Panc1 (cell line): ENCODE data around the gene FANCC. TPM values are rescaled to one million over a fixed set of nuclear protein-coding genes. Genes with fewer than 3 reads are reported as not detected.

ENCODE experiments used
- ATAC-seq: fragments of 200-7000 bp; cut with Tn5 transposase; 2 replicates; pipeline ENCODE4 v1.9.1; 2020; ENCODE audit warnings: mild to moderate bottlenecking, moderate library complexity
- BruUV-seq: library from RNA; stranded (reverse); fragments of 400-500 nt; replicated peaks from 2 replicates; lab custom pipeline; 2021; lab: Mats Ljungman, UMichigan
- CTCF ChIA-PET: fragments of 300-600 bp; sonication (Branson Sonifier 250); formaldehyde crosslinking; loops from one replicate; lab custom pipeline; 2022; ENCODE audit warnings: antibody characterized with exemption; lab: Charles Lee
- POLR2A ChIA-PET: fragments of 300-600 bp; sonication (Branson Sonifier 250); formaldehyde crosslinking; loops from one replicate; lab custom pipeline; 2022; ENCODE audit warnings: antibody characterized with exemption; lab: Charles Lee
- DNase-seq: peaks from one replicate; pipeline ENCODE4 v3.0.0-alpha.2; 2010; ENCODE audit warnings: low read depth, low spot score
- H3K27ac ChIP-seq: 2 replicates; pipeline ENCODE4 v1.5.1; 2011; ENCODE audit warnings: mild to moderate bottlenecking, low read length, inconsistent platforms
- H3K27me3 ChIP-seq: fragments of 200-500 bp; sonication (Bioruptor generic); 2 replicates; pipeline ENCODE4 v1.6.0; 2014; ENCODE audit warnings: low read length, inconsistent platforms; ENCODE audit not compliant: control insufficient read depth, insufficient read depth
- H3K36me3 ChIP-seq: fragments of 200-500 bp; sonication (Bioruptor generic); 2 replicates; pipeline ENCODE4 v1.5.1; 2014; ENCODE audit warnings: inconsistent platforms, mild to moderate bottlenecking, low read length, moderate library complexity; ENCODE audit not compliant: control insufficient read depth, insufficient read depth
- H3K4me1 ChIP-seq: 2 replicates; pipeline ENCODE4 v1.5.1; 2011; ENCODE audit warnings: inconsistent platforms, mild to moderate bottlenecking, low read length, moderate library complexity; ENCODE audit not compliant: control insufficient read depth, insufficient read depth
- H3K4me3 ChIP-seq, 2 experiments: 2 replicates each; pipeline ENCODE4 v1.5.1; 2011 to 2012; ENCODE audit warnings: low read depth in 2 of 2, low read length in 2 of 2, mild to moderate bottlenecking in 2 of 2, inconsistent platforms in 1 of 2, moderate library complexity in 1 of 2
- H3K9me3 ChIP-seq: fragments of 200-500 bp; sonication (Bioruptor generic); 2 replicates; pipeline ENCODE4 v1.5.1; 2014; ENCODE audit warnings: low read depth, mild to moderate bottlenecking, inconsistent platforms, low read length, moderate library complexity; ENCODE audit not compliant: control insufficient read depth, insufficient read depth
- POLR2AphosphoS5 ChIP-seq: IDR thresholded peaks from 2 replicates; pipeline ENCODE4 v1.6.1; 2012; ENCODE audit warnings: mild to moderate bottlenecking, low read depth, low read length, moderate library complexity
- REST ChIP-seq, 2 experiments: IDR thresholded peaks; 2 replicates each; pipeline ENCODE4 v1.6.1; 2011 to 2012; ENCODE audit warnings: low read depth in 2 of 2, control low read depth in 1 of 2, low read length in 1 of 2, mild to moderate bottlenecking in 1 of 2, moderate library complexity in 1 of 2; ENCODE audit not compliant: insufficient read depth in 1 of 2
- SIN3A ChIP-seq: IDR thresholded peaks from 2 replicates; pipeline ENCODE4 v1.6.1; 2012; ENCODE audit warnings: low read depth, mild to moderate bottlenecking, low read length, moderate library complexity, borderline replicate concordance; ENCODE audit not compliant: insufficient read depth
- TCF7L2 ChIP-seq: IDR thresholded peaks from 2 replicates; pipeline ENCODE4 v1.6.1; 2011; ENCODE audit warnings: mild to moderate bottlenecking, low read depth, low read length, inconsistent platforms
- in situ Hi-C: cut with HindIII; loops from 2 replicates; pipeline ENCODE4 v1.10.0; 2016; ENCODE audit warnings: low sequenced_read_pairs, low pct_unique_long_range_greater_than_20kb
- intact Hi-C: fragments of 100-400 bp; cut with micrococcal nuclease; formaldehyde crosslinking; loops from one replicate; pipeline ENCODE4 v1.10.0; 2022; ENCODE audit not compliant: unreplicated experiment
- total RNA-seq: library from RNA; stranded (reverse); gene quantifications from one replicate; pipeline ENCODE4 v1.2.1, GENCODE V29; 2021; ENCODE audit not compliant: unreplicated experiment
- TF ChIP-seq, protein P1 (sequence below): fragments of 450-650 bp; IDR thresholded peaks from 2 replicates; pipeline ENCODE4 v1.5.1; 2017; ENCODE audit warnings: mild to moderate bottlenecking

The FANCC gene
- total RNA-seq, 1 experiment from 2014 or later, result 17.8 TPM

DNA sequence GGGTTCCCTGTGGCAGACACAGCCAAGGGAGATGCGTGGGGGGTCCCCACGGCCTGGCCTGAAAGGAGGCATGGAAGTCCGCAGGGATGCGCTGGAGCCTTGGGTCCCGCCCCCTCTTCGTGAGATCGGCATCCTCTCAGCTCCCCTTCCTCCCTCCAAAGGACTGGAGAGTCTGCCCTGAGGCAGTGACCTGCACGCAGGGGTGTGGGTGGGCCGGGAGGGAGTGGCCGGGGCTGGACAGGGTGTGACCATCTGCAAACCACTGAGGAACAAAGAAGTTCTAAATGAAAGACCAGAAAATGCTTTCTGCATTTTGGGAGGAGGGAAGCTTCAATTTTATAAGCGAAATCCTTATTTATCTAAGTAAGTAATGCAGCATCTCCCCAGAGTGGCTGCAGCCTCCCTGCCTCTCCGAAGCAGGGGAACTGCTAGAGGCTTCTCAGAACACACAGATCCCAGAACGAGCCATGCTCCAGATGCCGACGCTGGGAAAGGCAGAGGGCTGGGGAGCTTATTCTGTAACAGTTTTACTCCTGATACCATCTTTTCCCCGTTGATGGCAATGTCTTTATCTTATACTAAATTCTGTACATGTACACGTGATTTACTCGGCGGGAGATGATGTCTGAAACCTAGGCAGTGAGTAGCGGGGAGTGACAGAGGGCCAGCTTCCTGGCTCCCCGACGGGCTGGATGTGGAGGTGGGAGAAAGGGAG is 221.7 kb downstream of the FANCC start:
- CTCF ChIA-PET, result interaction anchor here (0.6 kb wide), 1 partner anchor 384 kb away, joined by 3 read pairs; no protein-coding TSS in a partner anchor
- Histone ChIP-seq H3K27ac (no peak overlapping the region), H3K9me3 (no peaks in the 10 kb centered on the region), H3K4me1 (peaks cover 33% of the 10 kb centered on the region), H3K27me3 (no peaks in the 10 kb centered on the region), H3K4me3 (no peak overlapping the region), H3K36me3 (no peaks in the 10 kb centered on the region)
- ATAC-seq, result no peak
- intact Hi-C loops, result no loop called here
- POLR2A ChIA-PET, result interaction anchor here (0.6 kb wide), 2 partner anchors 149 to 448 kb away, joined by 7 to 8 read pairs; no protein-coding TSS in a partner anchor
- TF ChIP-seq, protein P1, sequence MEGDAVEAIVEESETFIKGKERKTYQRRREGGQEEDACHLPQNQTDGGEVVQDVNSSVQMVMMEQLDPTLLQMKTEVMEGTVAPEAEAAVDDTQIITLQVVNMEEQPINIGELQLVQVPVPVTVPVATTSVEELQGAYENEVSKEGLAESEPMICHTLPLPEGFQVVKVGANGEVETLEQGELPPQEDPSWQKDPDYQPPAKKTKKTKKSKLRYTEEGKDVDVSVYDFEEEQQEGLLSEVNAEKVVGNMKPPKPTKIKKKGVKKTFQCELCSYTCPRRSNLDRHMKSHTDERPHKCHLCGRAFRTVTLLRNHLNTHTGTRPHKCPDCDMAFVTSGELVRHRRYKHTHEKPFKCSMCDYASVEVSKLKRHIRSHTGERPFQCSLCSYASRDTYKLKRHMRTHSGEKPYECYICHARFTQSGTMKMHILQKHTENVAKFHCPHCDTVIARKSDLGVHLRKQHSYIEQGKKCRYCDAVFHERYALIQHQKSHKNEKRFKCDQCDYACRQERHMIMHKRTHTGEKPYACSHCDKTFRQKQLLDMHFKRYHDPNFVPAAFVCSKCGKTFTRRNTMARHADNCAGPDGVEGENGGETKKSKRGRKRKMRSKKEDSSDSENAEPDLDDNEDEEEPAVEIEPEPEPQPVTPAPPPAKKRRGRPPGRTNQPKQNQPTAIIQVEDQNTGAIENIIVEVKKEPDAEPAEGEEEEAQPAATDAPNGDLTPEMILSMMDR, result no peak
- no peak for TF ChIP-seq POLR2AphosphoS5
- TF ChIP-seq SIN3A, result no peak
- TF ChIP-seq TCF7L2, result no peak
- no peak for TF ChIP-seq REST (IDR thresholded peaks at IDR 0.05; ENCODE audit: insufficient read depth in 1 of 2, low read depth in 2 of 2, low read length in 1 of 2)
- in situ Hi-C loops, result no loop called here
- no TSS peak for BruUV-seq
- DNase-seq, result no peak

DNA sequence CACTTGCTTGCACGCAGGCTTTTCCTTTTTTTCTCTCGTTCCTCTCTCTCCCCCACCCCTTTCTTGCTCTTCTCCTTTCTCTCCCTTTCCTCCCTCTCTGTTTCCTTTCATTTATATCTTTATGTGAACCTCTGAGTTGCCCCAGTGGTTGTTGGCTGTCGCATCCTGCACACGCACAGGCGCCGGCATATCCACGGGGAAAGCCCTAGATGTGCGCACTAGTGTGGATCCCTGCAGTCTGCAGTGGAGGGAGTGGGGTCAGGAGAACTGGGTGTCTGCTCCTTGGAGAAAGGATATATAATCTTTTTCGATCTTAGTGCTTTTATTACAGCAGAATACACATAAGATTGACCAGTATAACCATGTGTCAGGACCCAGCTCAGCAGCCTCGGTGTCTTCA is 223.5 kb downstream of the FANCC start:
- peaks cover 50% of the 10 kb centered on the region for H3K4me1 ChIP-seq
- no peaks in the 10 kb centered on the region for H3K9me3 ChIP-seq
- DNase-seq, result no peak
- POLR2A ChIA-PET, result no interaction called here
- intact Hi-C loops (no loop called here), in situ Hi-C loops (no loop called here)
- H3K36me3 ChIP-seq, result no peaks in the 10 kb centered on the region
- no peak for ATAC-seq
- BruUV-seq, result no TSS peak
- H3K4me3 ChIP-seq, result no peak overlapping the region
- TF ChIP-seq, protein P1, result no peak
- no peak for TF ChIP-seq REST (IDR thresholded peaks at IDR 0.05; ENCODE audit: insufficient read depth in 1 of 2, low read depth in 2 of 2, low read length in 1 of 2)
- no peak for TF ChIP-seq TCF7L2
- TF ChIP-seq POLR2AphosphoS5, result no peak
- TF ChIP-seq SIN3A, result no peak
- H3K27me3 ChIP-seq, result no peaks in the 10 kb centered on the region
- H3K27ac ChIP-seq, result 0 out of 2 replicates have a peak overlapping the region, but pooled peaks have one; percentile 17
- CTCF ChIA-PET, result no interaction called here
